Hematopoietic multipotent progenitor cell treated with erythropoietin and hydrocortisone succinate and interleukin-3 and kit ligand, for 15 days (in vitro differentiated cells): Measurements from ENCODE around the gene CDC42BPG.

ENCODE experiments used
- DNase-seq: peaks from one replicate; pipeline ENCODE4 v3.0.0-alpha.2; 2015; ENCODE audit warnings: low spot score

The CDC42BPG gene

GRCh38 chr11:64805481-64805880, 39.0 kb downstream of the CDC42BPG start:
- DNase-seq, result no peak

GRCh38 chr11:64804346-64805210, 39.9 kb downstream of the CDC42BPG start:
- no peak for DNase-seq

- DNase-seq, result no peak
Measured at GRCh38 chr11:64803846-64804345, 40.6 kb downstream of the CDC42BPG start.

GRCh38 chr11:64803158-64803845, 41.2 kb downstream of the CDC42BPG start, which contains the start of gene MAP4K2:
Gene MAP4K2, minus strand, starts transcription at chr11:64803214. Its CDS starts 65 bp downstream, at chr11:64803149.
- DNase-seq, result peak; percentile 92

- DNase-seq, result no peak
Measured at GRCh38 chr11:64802370-64803157, 41.9 kb downstream of the CDC42BPG start.

- DNase-seq, result no peak
Measured at GRCh38 chr11:64801561-64802369, 42.7 kb downstream of the CDC42BPG start.

- no peak for DNase-seq
Measured at GRCh38 chr11:64801158-64801464, 43.3 kb downstream of the CDC42BPG start.

- no peak for DNase-seq
Measured at GRCh38 chr11:64800303-64801157, 43.9 kb downstream of the CDC42BPG start.

GRCh38 chr11:64799623-64800302, 44.7 kb downstream of the CDC42BPG start:
- no peak for DNase-seq

GRCh38 chr11:64799256-64799622, 45.2 kb downstream of the CDC42BPG start:
- DNase-seq, result no peak

- DNase-seq, result no peak
Measured at GRCh38 chr11:64796757-64797541, 47.5 kb downstream of the CDC42BPG start.

- no peak for DNase-seq
Measured at GRCh38 chr11:64796047-64796756, 48.3 kb downstream of the CDC42BPG start.

GRCh38 chr11:64794526-64794925, 49.9 kb downstream of the CDC42BPG start:
- DNase-seq, result no peak

- DNase-seq, result no peak
Measured at GRCh38 chr11:64793271-64794160, 50.9 kb downstream of the CDC42BPG start.

GRCh38 chr11:64792482-64792881, 52.0 kb downstream of the CDC42BPG start:
- DNase-seq, result no peak

GRCh38 chr11:64791781-64792291, 52.6 kb downstream of the CDC42BPG start:
- no peak for DNase-seq
